ENCODE data around the gene CNDP2. TPM values are rescaled to one million over a fixed set of nuclear protein-coding genes. Genes with fewer than 3 reads are reported as not detected.

The CNDP2 gene
- total RNA-seq, 1 donor from 2014 or later = 75.2 TPM

DNA sequence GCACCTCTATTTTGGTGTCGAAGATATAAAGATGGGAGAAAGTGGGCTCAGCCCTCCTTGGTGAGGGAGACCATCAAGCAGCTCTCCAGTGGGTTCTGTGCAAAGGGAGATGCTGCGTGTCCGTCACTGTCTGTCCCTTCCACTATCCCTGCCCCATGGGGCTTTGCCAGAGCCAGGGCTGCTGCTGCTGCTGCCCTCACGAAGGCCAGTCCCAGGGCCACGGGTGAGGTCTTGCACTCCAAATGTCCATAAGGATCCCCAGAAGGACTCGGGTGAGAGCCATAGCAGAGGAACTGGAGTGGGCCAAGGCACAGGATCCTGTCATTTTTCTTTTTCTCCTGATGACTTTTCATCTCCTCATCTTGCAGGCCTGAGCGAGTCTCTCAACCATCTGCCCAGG is 35.3 kb upstream of the CNDP2 start:
- H3K4me3 Mint-ChIP-seq (ENCODE audit: unreplicated experiment) = no peak overlapping the region
- H3K36me3 Mint-ChIP-seq (ENCODE audit: unreplicated experiment) = no peaks in the 10 kb centered on the region
- TF ChIP-seq, protein P1, sequence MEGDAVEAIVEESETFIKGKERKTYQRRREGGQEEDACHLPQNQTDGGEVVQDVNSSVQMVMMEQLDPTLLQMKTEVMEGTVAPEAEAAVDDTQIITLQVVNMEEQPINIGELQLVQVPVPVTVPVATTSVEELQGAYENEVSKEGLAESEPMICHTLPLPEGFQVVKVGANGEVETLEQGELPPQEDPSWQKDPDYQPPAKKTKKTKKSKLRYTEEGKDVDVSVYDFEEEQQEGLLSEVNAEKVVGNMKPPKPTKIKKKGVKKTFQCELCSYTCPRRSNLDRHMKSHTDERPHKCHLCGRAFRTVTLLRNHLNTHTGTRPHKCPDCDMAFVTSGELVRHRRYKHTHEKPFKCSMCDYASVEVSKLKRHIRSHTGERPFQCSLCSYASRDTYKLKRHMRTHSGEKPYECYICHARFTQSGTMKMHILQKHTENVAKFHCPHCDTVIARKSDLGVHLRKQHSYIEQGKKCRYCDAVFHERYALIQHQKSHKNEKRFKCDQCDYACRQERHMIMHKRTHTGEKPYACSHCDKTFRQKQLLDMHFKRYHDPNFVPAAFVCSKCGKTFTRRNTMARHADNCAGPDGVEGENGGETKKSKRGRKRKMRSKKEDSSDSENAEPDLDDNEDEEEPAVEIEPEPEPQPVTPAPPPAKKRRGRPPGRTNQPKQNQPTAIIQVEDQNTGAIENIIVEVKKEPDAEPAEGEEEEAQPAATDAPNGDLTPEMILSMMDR (IDR thresholded peaks at IDR 0.05) = no peak
- no peaks in the 10 kb centered on the region for H3K9me3 Mint-ChIP-seq (ENCODE audit: unreplicated experiment)
- H3K27ac Mint-ChIP-seq (ENCODE audit: unreplicated experiment) = no peak overlapping the region
- DNase-seq (ENCODE audit: extremely low spot score, unreplicated experiment) = peak; percentile 72
- peaks cover 6% of the 10 kb centered on the region for H3K4me1 Mint-ChIP-seq (ENCODE audit: unreplicated experiment)
- H3K27me3 Mint-ChIP-seq (ENCODE audit: unreplicated experiment) = peaks cover 43% of the 10 kb centered on the region

DNA sequence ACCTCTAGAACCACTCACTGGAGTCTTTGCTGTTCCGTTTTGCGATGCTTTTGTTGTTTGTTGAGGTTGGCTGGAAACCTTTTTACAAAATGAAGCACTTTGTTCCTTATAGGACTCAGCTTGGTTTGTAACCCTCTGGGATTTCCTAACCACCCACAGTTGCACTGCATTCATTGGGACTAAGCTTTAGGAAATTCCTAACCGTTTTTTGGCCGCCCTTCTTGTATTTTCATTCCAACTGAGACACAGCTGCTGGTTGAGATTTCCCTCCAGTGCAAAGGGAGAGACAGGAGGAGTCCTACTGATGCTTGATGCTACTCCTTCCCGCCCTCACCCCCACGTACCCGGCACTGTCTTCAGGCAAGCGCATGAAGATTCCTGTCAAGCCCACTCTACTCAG is 32.9 kb upstream of the CNDP2 start:
- DNase-seq (ENCODE audit: extremely low spot score, unreplicated experiment) = no peak
- no peak overlapping the region for H3K4me3 Mint-ChIP-seq (ENCODE audit: unreplicated experiment)
- peaks cover 1% of the 10 kb centered on the region for H3K4me1 Mint-ChIP-seq (ENCODE audit: unreplicated experiment)
- no peak overlapping the region for H3K27ac Mint-ChIP-seq (ENCODE audit: unreplicated experiment)
- H3K9me3 Mint-ChIP-seq (ENCODE audit: unreplicated experiment) = no peaks in the 10 kb centered on the region
- no peaks in the 10 kb centered on the region for H3K36me3 Mint-ChIP-seq (ENCODE audit: unreplicated experiment)
- H3K27me3 Mint-ChIP-seq (ENCODE audit: unreplicated experiment) = peaks cover 39% of the 10 kb centered on the region
- TF ChIP-seq, protein P1 (IDR thresholded peaks at IDR 0.05) = no peak

DNA sequence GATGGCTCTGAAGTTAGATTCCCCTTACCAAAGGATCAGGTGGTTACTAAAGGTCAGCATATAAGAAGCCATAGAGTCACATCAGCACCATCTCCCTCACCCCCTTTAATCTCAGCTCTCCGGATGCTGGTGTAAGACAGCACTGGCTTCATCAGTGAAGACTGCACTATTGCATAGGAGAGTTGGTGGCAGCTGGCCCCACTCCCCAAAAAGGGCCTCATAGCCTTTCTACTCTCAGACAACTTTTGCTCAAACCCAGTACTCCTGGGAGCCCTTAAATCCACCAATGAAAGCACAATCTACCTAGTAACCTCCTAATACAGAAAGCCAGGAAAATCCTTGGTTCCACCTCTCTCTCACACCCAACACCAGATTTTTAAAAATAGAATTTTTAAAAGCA is 32.2 kb upstream of the CNDP2 start:
- H3K4me3 Mint-ChIP-seq (ENCODE audit: unreplicated experiment) = no peak overlapping the region
- TF ChIP-seq, protein P1 (IDR thresholded peaks at IDR 0.05) = no peak
- H3K9me3 Mint-ChIP-seq (ENCODE audit: unreplicated experiment) = no peaks in the 10 kb centered on the region
- H3K36me3 Mint-ChIP-seq (ENCODE audit: unreplicated experiment) = no peaks in the 10 kb centered on the region
- H3K27ac Mint-ChIP-seq (ENCODE audit: unreplicated experiment) = no peak overlapping the region
- H3K27me3 Mint-ChIP-seq (ENCODE audit: unreplicated experiment) = peaks cover 36% of the 10 kb centered on the region
- DNase-seq (ENCODE audit: extremely low spot score, unreplicated experiment) = no peak
- no peaks in the 10 kb centered on the region for H3K4me1 Mint-ChIP-seq (ENCODE audit: unreplicated experiment)

DNA sequence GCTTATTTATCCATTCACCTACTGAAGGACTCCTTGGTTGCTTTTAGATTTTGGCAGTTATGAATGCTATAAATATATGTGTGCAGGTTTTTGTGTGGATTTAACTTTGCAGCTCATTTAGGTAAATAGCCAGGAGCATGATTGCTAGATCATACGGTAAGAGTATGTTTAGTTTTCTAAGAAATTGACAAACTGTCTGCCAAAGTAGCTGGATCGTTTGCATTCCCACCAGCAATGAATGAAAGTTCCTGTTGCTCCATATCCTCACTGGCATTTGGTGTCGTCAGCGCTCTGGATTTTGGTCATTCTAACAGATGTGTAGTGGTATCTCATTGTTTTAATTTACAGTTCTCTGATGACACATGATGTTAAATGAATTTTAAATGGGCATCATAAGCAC is 30.4 kb upstream of the CNDP2 start:
- TF ChIP-seq, protein P1 (IDR thresholded peaks at IDR 0.05) = no peak
- Mint-ChIP-seq H3K4me3 (ENCODE audit: unreplicated experiment) (no peak overlapping the region), H3K27me3 (ENCODE audit: unreplicated experiment) (peaks cover 25% of the 10 kb centered on the region), H3K27ac (ENCODE audit: unreplicated experiment) (no peak overlapping the region), H3K9me3 (ENCODE audit: unreplicated experiment) (peaks cover 3% of the 10 kb centered on the region), H3K4me1 (ENCODE audit: unreplicated experiment) (no peaks in the 10 kb centered on the region), H3K36me3 (ENCODE audit: unreplicated experiment) (no peaks in the 10 kb centered on the region)
- no peak for DNase-seq (ENCODE audit: extremely low spot score, unreplicated experiment)

DNA sequence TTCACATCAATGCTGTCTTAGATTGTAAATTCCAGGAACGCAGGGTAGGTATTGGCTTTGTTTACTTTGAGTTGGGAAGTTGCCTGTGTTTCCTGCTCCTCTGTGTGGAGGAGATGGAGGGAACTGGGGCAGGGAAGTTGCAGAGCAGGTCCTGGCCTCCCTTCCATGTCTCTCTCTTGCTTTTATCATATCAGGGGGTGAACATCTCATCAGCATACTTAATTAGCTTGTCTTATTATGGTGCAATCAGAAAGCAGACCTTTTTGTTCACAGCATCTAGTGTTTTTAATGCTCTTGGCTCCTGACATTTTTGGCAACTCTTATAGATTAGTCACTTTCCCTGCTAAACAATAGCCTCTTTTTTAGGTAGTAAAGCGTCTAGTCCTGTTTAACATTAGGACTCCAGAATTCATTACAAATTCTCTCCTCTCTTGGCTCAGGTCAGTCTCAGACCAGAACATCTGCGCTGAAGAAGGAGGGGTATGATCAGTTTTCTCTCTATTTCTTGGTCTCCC is 27.6 kb upstream of the CNDP2 start:
- H3K36me3 Mint-ChIP-seq (ENCODE audit: unreplicated experiment) = no peaks in the 10 kb centered on the region
- peaks cover 20% of the 10 kb centered on the region for H3K27me3 Mint-ChIP-seq (ENCODE audit: unreplicated experiment)
- DNase-seq (ENCODE audit: extremely low spot score, unreplicated experiment) = no peak
- H3K4me3 Mint-ChIP-seq (ENCODE audit: unreplicated experiment) = no peak overlapping the region
- peaks cover 3% of the 10 kb centered on the region for H3K9me3 Mint-ChIP-seq (ENCODE audit: unreplicated experiment)
- H3K4me1 Mint-ChIP-seq (ENCODE audit: unreplicated experiment) = no peaks in the 10 kb centered on the region
- H3K27ac Mint-ChIP-seq (ENCODE audit: unreplicated experiment) = no peak overlapping the region
- TF ChIP-seq, protein P1 (IDR thresholded peaks at IDR 0.05) = no peak
